SK-N-SH treated with all-trans-retinoic acid at 6 μM for 48 hours (cell line): ENCODE measurements around the gene CHAC1.

Experiments
- ARNTL ChIP-seq: fragments of 450-650 bp; formaldehyde crosslinking; IDR thresholded peaks from 2 replicates; pipeline ENCODE4 v1.5.0; 2020; ENCODE audit warnings: low read depth, mild to moderate bottlenecking, moderate library complexity, borderline replicate concordance
- ESRRG ChIP-seq: fragments of 250-450 bp; sonication (Bioruptor Pico); IDR thresholded peaks from 2 replicates; pipeline ENCODE4 v1.6.1; 2021; ENCODE audit warnings: mild to moderate bottlenecking
- GLIS3 ChIP-seq: fragments of 250-450 bp; sonication (Bioruptor Pico); IDR thresholded peaks from 2 replicates; pipeline ENCODE4 v1.5.0; 2020; ENCODE audit warnings: mild to moderate bottlenecking, moderate library complexity
- ISL1 ChIP-seq: fragments of 250-450 bp; sonication (Bioruptor Pico); IDR thresholded peaks from 2 replicates; pipeline ENCODE4 v2.1.2; 2022; ENCODE audit warnings: mild to moderate bottlenecking, moderate library complexity
- OSR1 ChIP-seq: fragments of 250-450 bp; sonication (Bioruptor Pico); IDR thresholded peaks from 2 replicates; pipeline ENCODE4 v1.8.0; 2022; ENCODE audit warnings: moderate library complexity, mild to moderate bottlenecking, inconsistent platforms
- PPARA ChIP-seq: fragments of 250-450 bp; sonication (Bioruptor Pico); IDR thresholded peaks from 2 replicates; pipeline ENCODE4 v1.5.0; 2020; ENCODE audit warnings: mild to moderate bottlenecking, borderline replicate concordance
- RARB ChIP-seq: fragments of 250-450 bp; sonication (Bioruptor Pico); IDR thresholded peaks from 2 replicates; pipeline ENCODE4 v1.8.0; 2021; ENCODE audit warnings: mild to moderate bottlenecking, moderate library complexity
- TCF4 ChIP-seq: fragments of 250-450 bp; sonication (Bioruptor Pico); IDR thresholded peaks from 2 replicates; pipeline ENCODE4 v1.8.0; 2021; ENCODE audit warnings: mild to moderate bottlenecking, moderate library complexity, borderline replicate concordance
- TOX ChIP-seq: fragments of 250-450 bp; sonication (Bioruptor Pico); IDR thresholded peaks from 2 replicates; pipeline ENCODE4 v1.8.0; 2021; ENCODE audit warnings: mild to moderate bottlenecking, moderate library complexity, borderline replicate concordance
- ZFP3 ChIP-seq: fragments of 250-450 bp; sonication (Bioruptor Pico); IDR thresholded peaks from 2 replicates; pipeline ENCODE4 v1.5.0; 2020; ENCODE audit warnings: mild to moderate bottlenecking, moderate library complexity
- ZFP30 ChIP-seq: fragments of 450-650 bp; formaldehyde crosslinking; IDR thresholded peaks from 2 replicates; pipeline ENCODE4 v1.5.0; 2022; ENCODE audit warnings: mild to moderate bottlenecking, moderate library complexity
- ZNF70 ChIP-seq: fragments of 450-650 bp; formaldehyde crosslinking; IDR thresholded peaks from 2 replicates; pipeline ENCODE4 v1.5.0; 2020; ENCODE audit warnings: mild to moderate bottlenecking, moderate library complexity

DNA sequence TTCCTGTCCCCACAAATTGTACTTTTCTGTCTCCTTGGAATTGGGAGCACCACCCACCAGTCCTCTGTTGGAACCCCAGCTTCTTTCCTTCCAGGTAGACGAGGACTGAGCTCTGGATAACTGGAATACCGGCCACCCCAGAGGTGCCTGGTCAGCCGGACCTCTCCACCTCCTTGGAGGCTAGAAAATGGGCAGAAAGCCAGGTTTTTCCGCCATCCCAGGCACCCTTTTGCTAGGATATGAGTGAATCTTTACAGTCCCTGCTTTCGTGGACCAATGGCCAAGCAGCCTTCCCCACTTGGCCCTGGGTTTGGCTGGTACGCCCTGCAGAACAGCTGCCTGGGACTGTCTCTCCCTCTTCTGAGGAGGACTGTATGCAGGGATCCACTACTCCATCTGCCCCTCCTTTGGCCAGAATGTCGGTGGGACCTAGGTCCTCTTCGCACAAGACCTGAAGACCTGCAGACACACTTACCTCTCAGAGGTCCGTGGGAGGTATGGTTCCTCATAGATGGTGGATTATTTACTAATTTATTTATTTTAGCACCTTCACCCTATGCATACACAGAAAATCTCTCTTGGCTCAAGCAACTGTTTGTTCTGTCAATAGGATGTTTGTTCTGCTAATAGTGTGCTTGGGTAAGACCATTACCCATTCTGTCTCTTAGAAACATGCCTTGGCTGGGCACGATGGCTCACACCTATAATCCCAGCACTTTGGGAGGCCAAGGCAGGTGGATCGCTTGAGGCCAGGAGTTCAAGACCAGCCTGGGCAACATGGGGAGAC lies 8.6 kb upstream of the CHAC1 start:
- no peak for TF ChIP-seq RARB (CRISPR knock-in tag)
- TF ChIP-seq PPARA (CRISPR knock-in tag): no peak
- no peak for TF ChIP-seq ZNF70 (CRISPR knock-in tag)
- TF ChIP-seq ZFP3 (CRISPR knock-in tag): no peak
- no peak for TF ChIP-seq ARNTL (CRISPR knock-in tag)
- TF ChIP-seq ZFP30: no peak
- TF ChIP-seq GLIS3 (CRISPR knock-in tag): no peak
- no peak for TF ChIP-seq ESRRG (CRISPR knock-in tag)
- no peak for TF ChIP-seq TCF4 (CRISPR knock-in tag)
- TF ChIP-seq OSR1 (CRISPR knock-in tag): no peak
- TF ChIP-seq TOX (CRISPR knock-in tag): no peak
- no peak for TF ChIP-seq ISL1 (CRISPR knock-in tag)
